AG09309 (cell line): ENCODE measurements around the gene CEP192.
"Not testable (repeated sequence)": the region's sequence is repeated elsewhere in the genome, so short reads cannot be mapped to it uniquely, and the experiment has no call there.

ENCODE experiments used
- DNase-seq: peaks from one replicate; pipeline ENCODE4 v3.0.0-alpha.2; 2010; ENCODE audit warnings: low read depth
- H3K4me3 ChIP-seq: 2 replicates; pipeline ENCODE4 v1.5.1; 2011; ENCODE audit warnings: mild to moderate bottlenecking, low read depth, low read length, moderate library complexity; ENCODE audit not compliant: control insufficient read depth
- TF ChIP-seq, protein P1 (sequence below): IDR thresholded peaks from 2 replicates; pipeline ENCODE4 v1.5.1; 2011; ENCODE audit warnings: mild to moderate bottlenecking, low read depth, low read length, inconsistent platforms; ENCODE audit not compliant: insufficient read depth, control insufficient read depth; ENCODE audit errors: missing control alignments

The CEP192 gene

DNA sequence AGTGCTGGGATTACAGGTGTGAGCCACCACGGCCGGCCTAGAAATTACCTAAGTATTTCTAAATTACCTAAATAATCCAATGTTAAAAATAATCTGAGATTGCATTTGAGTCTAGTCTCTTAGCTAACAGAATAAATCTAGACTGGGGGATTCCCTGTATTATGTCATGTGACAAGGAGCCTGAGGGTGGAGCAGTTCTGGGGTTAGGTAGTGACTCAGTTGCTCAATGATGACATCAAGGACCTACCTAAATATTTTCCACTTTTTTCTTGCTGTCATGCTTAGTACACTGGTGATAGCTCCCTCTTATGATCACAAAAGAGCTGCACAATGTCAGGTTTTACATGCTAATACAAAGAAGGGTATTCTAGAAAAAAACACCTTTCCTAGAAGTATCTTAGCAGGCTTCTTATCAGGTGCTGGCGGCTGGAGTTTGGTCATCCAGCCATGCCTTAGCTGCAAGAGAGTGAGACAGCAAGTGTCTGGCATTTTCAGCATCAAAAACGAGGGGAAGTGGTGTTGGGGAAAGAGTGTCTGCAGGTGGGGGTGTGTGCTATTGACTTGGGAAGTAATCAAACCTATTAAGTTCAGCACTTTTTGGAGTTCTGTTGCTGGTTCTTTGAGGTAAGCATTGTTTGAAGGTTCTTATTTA, 17.5 kb upstream of the CEP192 start:
- TF ChIP-seq, protein P1, sequence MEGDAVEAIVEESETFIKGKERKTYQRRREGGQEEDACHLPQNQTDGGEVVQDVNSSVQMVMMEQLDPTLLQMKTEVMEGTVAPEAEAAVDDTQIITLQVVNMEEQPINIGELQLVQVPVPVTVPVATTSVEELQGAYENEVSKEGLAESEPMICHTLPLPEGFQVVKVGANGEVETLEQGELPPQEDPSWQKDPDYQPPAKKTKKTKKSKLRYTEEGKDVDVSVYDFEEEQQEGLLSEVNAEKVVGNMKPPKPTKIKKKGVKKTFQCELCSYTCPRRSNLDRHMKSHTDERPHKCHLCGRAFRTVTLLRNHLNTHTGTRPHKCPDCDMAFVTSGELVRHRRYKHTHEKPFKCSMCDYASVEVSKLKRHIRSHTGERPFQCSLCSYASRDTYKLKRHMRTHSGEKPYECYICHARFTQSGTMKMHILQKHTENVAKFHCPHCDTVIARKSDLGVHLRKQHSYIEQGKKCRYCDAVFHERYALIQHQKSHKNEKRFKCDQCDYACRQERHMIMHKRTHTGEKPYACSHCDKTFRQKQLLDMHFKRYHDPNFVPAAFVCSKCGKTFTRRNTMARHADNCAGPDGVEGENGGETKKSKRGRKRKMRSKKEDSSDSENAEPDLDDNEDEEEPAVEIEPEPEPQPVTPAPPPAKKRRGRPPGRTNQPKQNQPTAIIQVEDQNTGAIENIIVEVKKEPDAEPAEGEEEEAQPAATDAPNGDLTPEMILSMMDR: no peak
- DNase-seq: no peak

DNA sequence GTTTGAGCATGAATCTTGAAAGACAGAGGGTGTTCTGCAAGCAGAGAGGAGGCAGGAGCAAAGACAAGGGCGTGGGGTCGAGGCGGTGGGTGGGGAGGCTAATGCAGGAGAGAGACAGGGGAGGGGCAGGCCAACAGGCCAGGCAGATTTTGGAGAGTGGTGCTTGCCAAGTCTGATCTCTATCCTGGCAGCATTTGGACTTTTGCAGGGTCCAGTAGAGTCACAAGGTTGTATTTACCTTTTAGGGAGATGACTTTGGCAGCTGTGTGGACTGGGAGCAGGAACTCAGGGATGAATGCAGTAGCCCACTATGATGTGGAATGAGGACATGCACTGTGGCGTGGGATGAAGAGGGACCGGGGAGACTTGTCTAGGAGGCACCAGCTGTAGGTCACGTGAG, 15.7 kb upstream of the CEP192 start:
- TF ChIP-seq, protein P1: no peak
- no peak overlapping the region for H3K4me3 ChIP-seq
- DNase-seq: no peak

More for the DNA sequence above, 17.5 kb upstream of the CEP192 start:
- H3K4me3 ChIP-seq: no peak overlapping the region

DNA sequence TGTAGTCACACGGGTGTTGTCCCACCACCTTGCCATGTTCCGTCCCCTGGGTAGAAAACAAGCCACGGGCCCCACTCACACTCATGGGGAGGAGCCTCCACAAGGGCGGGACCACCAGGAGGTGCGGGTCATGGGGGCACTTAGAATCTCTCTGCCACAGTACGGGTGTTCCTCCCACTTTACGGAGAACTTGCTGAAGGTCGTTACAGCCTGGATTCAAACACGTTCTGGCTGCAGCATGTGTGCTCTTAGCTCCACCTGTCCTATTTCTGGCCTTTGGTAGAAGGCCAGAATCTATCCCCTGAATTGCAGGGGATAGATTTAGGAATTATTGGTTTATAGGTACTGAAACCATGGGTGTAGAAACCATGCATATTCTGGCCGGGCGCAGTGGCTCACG, 14.9 kb upstream of the CEP192 start:
- TF ChIP-seq, protein P1: no peak
- H3K4me3 ChIP-seq: no peak overlapping the region
- DNase-seq: no peak

DNA sequence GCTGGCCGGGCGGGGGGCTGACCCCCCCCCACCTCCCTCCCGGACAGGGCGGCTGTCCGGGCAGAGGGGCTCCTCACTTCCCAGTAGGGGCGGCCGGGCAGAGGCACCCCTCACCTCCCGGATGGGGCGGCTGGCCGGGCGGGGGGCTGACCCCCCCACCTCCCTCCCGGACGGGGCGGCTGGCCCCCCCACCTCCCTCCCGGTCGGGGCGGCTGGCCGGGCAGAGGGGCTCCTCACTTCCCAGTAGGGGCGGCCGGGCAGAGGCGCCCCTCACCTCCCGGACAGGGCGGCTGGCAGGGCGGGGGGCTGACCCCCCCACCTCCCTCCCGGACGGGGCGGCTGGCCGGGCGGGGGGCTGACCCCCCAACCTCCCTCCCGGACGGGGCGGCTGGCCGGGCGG, 11.1 kb upstream of the CEP192 start:
- DNase-seq, H3K4me3 ChIP-seq: not testable (repeated sequence)

DNA sequence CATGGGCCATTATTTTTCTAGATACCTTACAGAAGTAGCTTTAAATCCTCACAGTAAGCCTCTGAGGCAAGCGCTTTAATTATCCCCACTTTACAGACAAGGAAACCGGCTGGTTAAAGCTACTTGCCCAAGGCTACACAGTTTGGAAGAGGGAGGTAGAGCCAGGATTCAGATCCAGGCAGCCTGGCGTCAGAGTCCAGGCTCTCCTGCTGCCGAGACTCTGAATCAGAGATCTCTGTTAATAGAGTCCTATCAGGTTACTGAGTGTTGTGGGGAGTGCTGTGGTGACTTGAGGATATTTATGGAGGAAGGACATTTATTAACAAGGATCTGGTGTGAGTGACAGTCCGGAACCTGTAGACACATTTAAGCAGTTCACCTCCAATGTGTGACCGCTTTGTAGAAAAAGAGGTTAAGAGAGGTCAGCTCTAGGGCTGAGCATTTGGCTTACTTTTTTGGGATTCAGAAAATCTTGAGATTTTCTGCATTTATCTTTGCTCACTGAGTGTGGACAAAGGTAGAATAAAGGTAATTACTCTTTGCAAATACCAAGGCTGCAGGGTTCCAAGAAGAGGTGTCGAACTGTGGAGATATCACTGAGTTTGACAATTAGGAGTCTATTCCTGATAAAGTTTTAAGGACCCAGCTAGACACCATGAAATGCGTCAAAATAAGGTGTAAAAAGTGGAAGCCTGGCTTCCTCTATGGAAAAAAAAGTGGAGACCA, 1.6 kb upstream of the CEP192 start:
- DNase-seq: no peak
- TF ChIP-seq, protein P1: no peak
- no peak overlapping the region for H3K4me3 ChIP-seq

DNA sequence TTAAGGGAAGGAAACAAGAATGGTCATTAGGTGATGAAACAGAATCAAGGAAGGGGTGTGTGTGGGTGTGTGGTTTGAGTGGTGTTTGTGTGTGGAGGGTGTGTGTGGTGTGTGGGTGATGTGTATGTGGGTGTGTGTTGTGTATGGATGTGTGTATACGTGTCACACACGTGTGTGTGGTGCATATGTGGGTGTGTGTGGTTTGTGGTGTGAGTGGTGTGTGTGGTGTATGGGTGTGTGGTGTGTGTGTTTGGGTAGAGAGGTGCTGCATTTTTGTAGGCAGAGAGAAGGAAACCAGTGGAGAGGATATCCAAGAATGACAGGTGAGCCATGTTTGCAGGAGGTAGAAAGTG, 1.1 kb upstream of the CEP192 start:
- peak overlapping the region; percentile 72 for H3K4me3 ChIP-seq
- no peak for DNase-seq

DNA sequence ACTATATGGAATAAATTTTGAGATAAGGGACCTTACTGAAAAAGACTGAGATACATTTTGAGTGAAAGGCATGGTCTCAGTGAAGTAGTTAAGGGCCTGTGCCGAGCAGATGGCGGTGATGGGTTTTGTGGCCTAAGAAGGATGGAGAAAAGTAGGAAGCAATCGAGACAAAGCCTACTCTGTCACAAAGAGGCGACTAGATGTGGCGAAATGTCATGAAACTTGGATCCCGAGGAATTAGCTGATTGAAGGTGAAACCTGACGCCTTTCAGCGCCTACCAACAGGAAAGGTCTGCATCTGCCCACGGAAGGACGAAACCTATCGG, 558 bp upstream of the CEP192 start:
- DNase-seq: no peak
- TF ChIP-seq, protein P1: no peak
- peak overlapping the region; percentile 72 for H3K4me3 ChIP-seq

More for the DNA sequence above, 1.1 kb upstream of the CEP192 start:
- TF ChIP-seq, protein P1: no peak
